ENCODE data around the gene ALAS2. TPM values are rescaled to one million over a fixed set of nuclear protein-coding genes. Genes with fewer than 3 reads are reported as not detected.

The ALAS2 gene
- total RNA-seq, 4 donors from 2014 or later, result 2.1 to 23.0 (median 15.6) TPM; not detected in 1

DNA sequence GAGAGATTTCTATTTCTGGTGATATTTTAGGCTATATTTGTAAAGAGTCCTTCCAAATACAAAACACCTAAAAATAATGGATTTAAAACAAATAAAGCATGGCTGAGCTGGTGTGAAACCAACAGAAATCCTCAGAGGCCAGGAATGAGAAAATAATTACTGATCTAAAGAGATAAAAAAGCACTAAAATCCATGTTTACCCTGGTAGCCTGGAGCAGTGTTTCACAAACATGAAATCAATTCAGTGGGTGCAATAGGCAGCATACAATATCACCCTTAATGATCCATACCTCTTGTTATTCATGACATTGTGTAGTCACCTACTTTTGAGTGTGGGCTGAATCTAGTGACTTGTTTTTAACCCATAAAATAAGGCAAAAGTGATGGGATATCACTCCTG, 51.3 kb downstream of the ALAS2 start:
- peaks cover 0 to 3% of the 10 kb centered on the region in 2 donors for H3K27me3 ChIP-seq
- H3K9me3 ChIP-seq, result no peaks in the 10 kb centered on the region
- intact Hi-C loops (cut with DNase I; ENCODE audit: low total_unique reads), result no loop called here
- H3K27ac ChIP-seq, result no peak overlapping the region
- DNase-seq, result no peak
- H3K4me3 ChIP-seq, result no peak overlapping the region
- no peaks in the 10 kb centered on the region for H3K36me3 ChIP-seq
- TF ChIP-seq, protein P1, sequence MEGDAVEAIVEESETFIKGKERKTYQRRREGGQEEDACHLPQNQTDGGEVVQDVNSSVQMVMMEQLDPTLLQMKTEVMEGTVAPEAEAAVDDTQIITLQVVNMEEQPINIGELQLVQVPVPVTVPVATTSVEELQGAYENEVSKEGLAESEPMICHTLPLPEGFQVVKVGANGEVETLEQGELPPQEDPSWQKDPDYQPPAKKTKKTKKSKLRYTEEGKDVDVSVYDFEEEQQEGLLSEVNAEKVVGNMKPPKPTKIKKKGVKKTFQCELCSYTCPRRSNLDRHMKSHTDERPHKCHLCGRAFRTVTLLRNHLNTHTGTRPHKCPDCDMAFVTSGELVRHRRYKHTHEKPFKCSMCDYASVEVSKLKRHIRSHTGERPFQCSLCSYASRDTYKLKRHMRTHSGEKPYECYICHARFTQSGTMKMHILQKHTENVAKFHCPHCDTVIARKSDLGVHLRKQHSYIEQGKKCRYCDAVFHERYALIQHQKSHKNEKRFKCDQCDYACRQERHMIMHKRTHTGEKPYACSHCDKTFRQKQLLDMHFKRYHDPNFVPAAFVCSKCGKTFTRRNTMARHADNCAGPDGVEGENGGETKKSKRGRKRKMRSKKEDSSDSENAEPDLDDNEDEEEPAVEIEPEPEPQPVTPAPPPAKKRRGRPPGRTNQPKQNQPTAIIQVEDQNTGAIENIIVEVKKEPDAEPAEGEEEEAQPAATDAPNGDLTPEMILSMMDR (IDR thresholded peaks at IDR 0.05), result no peak
- no peak for TF ChIP-seq POLR2A (IDR thresholded peaks at IDR 0.05)
- H3K4me1 ChIP-seq, result no peaks in the 10 kb centered on the region

DNA sequence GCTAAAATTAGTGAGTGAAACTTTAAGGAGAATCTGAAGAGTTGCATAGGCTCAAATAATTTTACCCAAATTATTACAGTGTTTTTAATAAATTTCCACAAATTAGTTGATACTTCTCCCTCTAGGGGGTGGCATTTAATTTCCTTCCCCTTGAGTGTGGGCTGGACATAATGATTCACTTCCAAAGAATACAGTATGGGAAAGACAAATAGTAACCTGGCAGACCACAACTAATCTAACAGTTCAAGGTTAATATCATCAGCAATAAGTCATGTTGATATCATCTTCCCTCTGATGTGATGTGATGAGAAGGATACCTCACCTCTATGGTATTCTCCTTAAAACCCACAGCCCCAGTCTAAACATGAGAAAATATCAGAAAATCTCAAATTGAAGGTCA, 52.3 kb downstream of the ALAS2 start:
- Histone ChIP-seq H3K9me3 (no peaks in the 10 kb centered on the region), H3K4me3 (no peak overlapping the region), H3K4me1 (no peaks in the 10 kb centered on the region), H3K27me3 (peaks cover 0 to 3% of the 10 kb centered on the region in 2 donors), H3K27ac (no peak overlapping the region), H3K36me3 (no peaks in the 10 kb centered on the region)
- no peak for DNase-seq
- TF ChIP-seq POLR2A (IDR thresholded peaks at IDR 0.05), result no peak
- TF ChIP-seq, protein P1 (IDR thresholded peaks at IDR 0.05), result no peak
- intact Hi-C loops (cut with DNase I; ENCODE audit: low total_unique reads), result no loop called here

DNA sequence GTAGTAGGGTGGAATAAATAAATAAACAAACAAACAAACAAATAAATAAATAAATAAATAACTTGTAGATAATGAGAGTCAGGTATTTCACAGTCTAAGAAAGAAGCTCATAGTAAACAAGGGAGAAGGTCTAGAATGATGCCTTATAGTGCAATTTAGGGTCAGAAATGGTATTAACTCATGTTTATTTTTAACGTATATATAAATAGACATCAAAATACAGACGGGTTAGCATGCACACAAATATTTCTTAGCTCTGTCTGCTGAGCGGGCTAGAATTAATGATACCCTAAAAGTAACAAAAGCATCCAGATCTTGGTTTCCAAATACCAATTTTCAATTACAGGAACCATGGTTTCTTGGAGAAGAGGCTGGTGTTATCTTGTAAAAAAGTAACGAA, 53.4 kb downstream of the ALAS2 start:
- H3K9me3 ChIP-seq, result no peaks in the 10 kb centered on the region
- H3K4me1 ChIP-seq, result no peaks in the 10 kb centered on the region
- H3K27me3 ChIP-seq, result peaks cover 0 to under 1% of the 10 kb centered on the region in 2 donors
- no peaks in the 10 kb centered on the region for H3K36me3 ChIP-seq
- DNase-seq, result no peak
- H3K27ac ChIP-seq, result no peak overlapping the region
- no peak overlapping the region for H3K4me3 ChIP-seq
- intact Hi-C loops (cut with DNase I; ENCODE audit: low total_unique reads), result no loop called here
- TF ChIP-seq, protein P1 (IDR thresholded peaks at IDR 0.05), result no peak
- TF ChIP-seq POLR2A (IDR thresholded peaks at IDR 0.05), result no peak

DNA sequence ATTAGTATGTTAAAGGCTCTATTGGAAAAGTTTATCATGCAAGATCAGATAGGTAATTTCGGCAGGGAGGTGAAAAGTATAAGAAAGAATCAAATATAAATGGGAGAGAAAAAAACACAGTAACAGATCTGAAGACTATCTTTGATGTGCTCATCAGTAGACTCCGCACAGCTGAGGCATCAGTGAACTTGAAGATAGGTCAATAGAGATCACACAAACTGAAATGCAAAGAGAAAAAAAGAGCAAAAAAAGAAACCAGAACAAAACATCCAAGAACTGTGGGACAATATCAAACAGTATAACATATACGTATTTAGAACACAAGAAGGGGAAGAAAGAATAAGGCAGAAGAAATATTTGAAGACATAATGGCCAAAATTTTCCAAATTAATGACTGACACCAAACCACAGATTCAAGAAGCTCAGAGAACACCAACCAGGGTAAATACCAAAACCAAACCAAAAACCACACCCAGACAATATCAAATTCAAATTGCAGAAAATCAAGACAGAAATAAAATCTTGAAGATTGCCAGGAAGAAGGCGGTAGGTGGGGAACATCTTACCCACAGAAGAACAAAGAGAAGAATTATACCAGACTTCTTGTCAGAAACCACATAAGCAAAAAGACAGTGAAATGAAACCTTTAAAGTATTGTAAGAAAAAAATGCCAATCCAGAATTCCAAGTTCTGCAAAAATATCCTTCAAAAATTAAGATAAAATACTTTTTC, 65.8 kb downstream of the ALAS2 start:
- TF ChIP-seq, protein P1 (IDR thresholded peaks at IDR 0.05), result no peak
- TF ChIP-seq POLR2A (IDR thresholded peaks at IDR 0.05), result no peak
- DNase-seq, result no peak
- Histone ChIP-seq H3K4me3 (no peak overlapping the region), H3K9me3 (no peaks in the 10 kb centered on the region), H3K36me3 (no peaks in the 10 kb centered on the region), H3K4me1 (no peaks in the 10 kb centered on the region), H3K27me3 (no peaks in the 10 kb centered on the region), H3K27ac (no peak overlapping the region)
- intact Hi-C loops (cut with DNase I; ENCODE audit: low total_unique reads), result no loop called here

DNA sequence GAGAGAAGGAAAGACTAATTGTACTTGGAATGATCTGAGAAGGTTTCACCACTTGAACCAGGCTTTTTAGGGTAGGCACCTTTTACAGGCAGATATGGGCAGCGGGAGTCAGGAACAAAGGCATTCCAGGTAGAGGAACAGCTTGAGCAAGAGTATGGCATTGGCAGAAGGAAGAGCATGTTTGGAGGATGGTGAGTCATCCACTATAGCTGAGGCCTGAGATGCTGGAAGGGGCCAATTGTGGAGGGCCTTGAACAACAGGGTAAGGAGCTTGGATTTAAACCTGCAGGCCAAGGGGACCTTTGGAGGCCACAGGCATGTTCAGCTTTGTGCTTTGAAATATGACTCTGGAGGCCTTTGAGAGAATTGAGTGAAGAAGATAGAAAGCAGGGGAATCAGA, 69.0 kb downstream of the ALAS2 start:
- Histone ChIP-seq H3K27ac (no peak overlapping the region), H3K9me3 (no peaks in the 10 kb centered on the region), H3K4me3 (no peak overlapping the region), H3K36me3 (no peaks in the 10 kb centered on the region), H3K27me3 (no peaks in the 10 kb centered on the region), H3K4me1 (no peaks in the 10 kb centered on the region)
- no peak for TF ChIP-seq POLR2A (IDR thresholded peaks at IDR 0.05)
- TF ChIP-seq, protein P1 (IDR thresholded peaks at IDR 0.05), result no peak
- intact Hi-C loops (cut with DNase I; ENCODE audit: low total_unique reads), result no loop called here
- no peak for DNase-seq

Other genes starting within 250 kb of the ALAS2 start
- gene ITIH6, start 232.7 kb downstream of the ALAS2 start, total RNA-seq, result not detected
- gene MAGED2, start 223.2 kb downstream of the ALAS2 start, total RNA-seq, result 100 to 1,000 TPM; 108 to 681 (median 164) TPM
- gene TRO, start 110.2 kb downstream of the ALAS2 start, total RNA-seq, result 10 to 100 TPM; 20.0 to 80.7 (median 29.1) TPM
- not detected for gene PFKFB1, start 36.8 kb downstream of the ALAS2 start, total RNA-seq
- gene APEX2, start 30.6 kb downstream of the ALAS2 start, total RNA-seq, result 1 to 10 TPM; 1.0 to 9.5 (median 5.1) TPM
- gene PAGE2B, start 44.1 kb upstream of the ALAS2 start, total RNA-seq, result not detected
- gene PAGE2, start 58.0 kb upstream of the ALAS2 start, total RNA-seq, result not detected
- 1 to 10 TPM in 1 of 4 donors, not detected in 3; 1.2 TPM for gene PAGE5, start 189.4 kb upstream of the ALAS2 start, total RNA-seq
- not detected for gene PAGE3, start 233.9 kb upstream of the ALAS2 start, total RNA-seq